DMS79 treated with DMSO at 0.1 percent for 48 hours (cell line): ENCODE data around the gene OSGEPL1.
"Not testable (repeated sequence)": the region's sequence is repeated elsewhere in the genome, so short reads cannot be mapped to it uniquely, and the experiment has no call there.

Source experiments
- DNase-seq: peaks from one replicate; lab custom pipeline; 2025; lab: John Stamatoyannopoulos, UW

OSGEPL1 gene

GRCh38 chr2:189729430-189729829 lies 33.2 kb downstream of the OSGEPL1 start:
- no peak for DNase-seq

GRCh38 chr2:189726849-189727248 lies 35.7 kb downstream of the OSGEPL1 start:
- no peak for DNase-seq

GRCh38 chr2:189726271-189726670 lies 36.3 kb downstream of the OSGEPL1 start:
- DNase-seq = no peak

DNA sequence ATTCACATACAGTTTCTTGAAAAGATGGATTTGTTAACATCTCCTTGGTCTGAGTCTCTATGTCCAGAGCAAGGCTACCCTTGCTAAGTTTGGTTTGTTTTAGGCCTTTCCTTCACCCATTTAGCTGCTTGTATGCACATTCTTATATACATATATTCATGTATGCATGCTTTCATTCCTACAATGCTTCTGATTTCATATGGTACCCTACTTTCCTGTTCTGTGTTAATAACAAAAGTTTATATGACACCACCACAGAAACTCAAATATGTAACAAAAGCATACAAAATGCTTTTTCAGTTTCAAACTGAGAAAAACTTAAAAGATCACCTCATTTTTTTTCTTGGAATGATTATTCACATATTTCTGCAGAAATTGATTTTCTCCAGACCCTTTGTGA lies 39.4 kb downstream of the OSGEPL1 start:
- no peak for DNase-seq

- no peak for DNase-seq
Measured at GRCh38 chr2:189719571-189719970, 43.0 kb downstream of the OSGEPL1 start.

DNA sequence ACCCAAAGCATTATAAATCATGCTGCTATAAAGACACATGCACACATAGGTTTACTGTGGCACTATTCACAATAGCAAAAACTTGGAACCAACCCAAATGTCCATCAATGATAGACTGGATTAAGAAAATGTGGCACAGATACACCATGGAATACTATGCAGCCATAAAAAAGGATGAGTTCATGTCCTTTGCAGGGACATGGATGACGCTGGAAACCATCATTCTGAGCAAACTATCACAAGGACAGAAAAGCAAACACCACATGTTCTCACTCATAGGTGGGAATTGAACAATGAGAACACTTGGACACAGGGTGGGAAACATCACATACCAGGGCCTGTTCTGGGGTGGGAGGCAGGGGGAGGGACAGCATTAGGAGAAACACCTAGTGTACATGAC lies 45.0 kb downstream of the OSGEPL1 start:
- DNase-seq = not testable (repeated sequence)

DNA sequence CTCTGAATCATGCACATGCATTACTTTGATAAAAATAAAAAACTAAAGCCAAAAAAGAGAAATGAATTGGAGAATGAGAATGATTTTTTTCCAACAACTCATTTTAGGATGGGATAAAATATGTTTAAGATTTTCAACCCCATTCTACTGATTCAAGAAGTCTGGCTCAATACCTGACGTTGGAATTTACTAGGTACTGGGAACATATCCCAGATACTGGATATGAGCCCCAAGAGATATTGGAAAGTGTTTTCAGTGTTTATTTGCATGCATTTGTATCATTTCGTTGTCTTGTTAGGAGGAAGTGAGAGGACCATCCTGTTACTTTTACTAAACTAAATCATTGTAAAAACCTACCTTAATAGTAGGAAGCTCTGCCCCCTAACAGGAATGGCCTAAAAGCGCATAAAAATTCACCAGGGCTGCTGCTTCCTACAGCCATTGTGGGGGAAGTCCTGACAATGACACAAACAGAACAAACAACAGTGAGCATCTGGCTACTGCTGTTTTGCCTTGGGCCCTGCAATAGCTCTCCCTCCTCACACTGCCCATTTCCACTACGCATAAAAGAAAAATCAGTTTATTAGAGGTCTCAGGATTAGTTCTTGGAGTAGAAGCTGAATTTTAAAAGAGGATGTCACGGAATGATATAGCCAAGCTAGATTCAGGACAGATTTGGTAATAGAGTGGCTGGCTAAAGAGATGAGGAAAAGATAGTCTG lies 52.9 kb downstream of the OSGEPL1 start:
- no peak for DNase-seq

DNA sequence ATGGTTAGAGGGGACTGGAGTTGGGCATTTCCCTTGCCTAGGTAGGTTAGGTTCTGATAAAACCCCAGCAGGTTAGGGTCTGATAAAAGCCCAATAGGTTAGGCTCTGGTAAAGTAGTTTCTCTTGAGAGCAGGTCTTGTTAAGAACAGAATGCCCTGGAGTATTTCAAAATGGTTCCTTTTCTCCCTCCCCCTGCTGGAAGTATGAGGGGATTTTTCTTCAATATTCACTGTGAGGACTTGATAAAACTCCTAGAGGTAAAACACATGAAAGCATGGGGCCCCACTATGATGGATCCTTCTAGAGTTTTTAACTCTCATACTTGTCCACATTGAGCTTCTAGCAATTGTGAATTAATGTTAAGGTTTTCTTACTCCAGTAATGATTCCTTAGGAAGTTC lies 60.5 kb downstream of the OSGEPL1 start:
- DNase-seq = no peak

DNA sequence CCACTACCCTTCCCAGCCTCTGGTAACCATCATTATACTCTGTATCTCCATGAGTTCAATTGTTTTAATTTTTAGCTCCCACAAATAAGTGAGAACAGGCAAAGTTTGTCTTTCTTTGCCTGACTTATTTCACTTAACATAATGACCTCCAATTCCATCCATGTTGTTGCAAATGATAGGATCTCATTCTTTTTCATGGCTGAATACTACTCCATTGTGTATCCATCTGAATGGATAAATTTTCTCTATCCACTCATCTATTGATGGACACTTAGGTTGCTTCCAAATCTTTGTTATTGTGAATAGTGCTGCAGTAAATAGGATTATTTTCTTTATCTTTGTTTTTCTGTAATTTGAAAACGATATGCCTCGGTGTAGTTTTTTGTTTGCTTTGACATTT lies 61.9 kb downstream of the OSGEPL1 start:
- DNase-seq = no peak

- peak; percentile 6 for DNase-seq
Measured at GRCh38 chr2:189698020-189698887, 64.3 kb downstream of the OSGEPL1 start.
